HEK293 (cell line): Measurements from ENCODE around the gene RAD23B.
"Not testable (repeated sequence)": the region's sequence is repeated elsewhere in the genome, so short reads cannot be mapped to it uniquely, and the experiment has no call there.

ENCODE experiments used
- CTCF ChIA-PET: fragments of 350-600 bp; formaldehyde crosslinking; extraction: SDS; loops from one replicate; lab custom pipeline; 2021; ENCODE audit warnings: antibody characterized with exemption; lab: Yijun Ruan, JAX
- POLR2A ChIA-PET: fragments of 300-600 bp; formaldehyde crosslinking; extraction: SDS; loops from one replicate; lab custom pipeline; 2020; ENCODE audit warnings: antibody characterized with exemption, inconsistent platforms; lab: Yijun Ruan, JAX
- H3K27ac ChIP-seq: fragments of 200-500 bp; sonication (Bioruptor generic); 2 replicates; pipeline ENCODE4 v1.5.1; 2014; ENCODE audit warnings: low read depth, low read length, control low read depth, inconsistent platforms; ENCODE audit errors: extremely low read depth
- H3K36me3 ChIP-seq, 2 experiments: fragments of 200-500 bp in 1 of 2; sonication (Bioruptor generic) in 1 of 2; 1 replicate in 1 of 2; 2 replicates in 1 of 2; pipeline ENCODE4 v1.5.1; 2014 to 2017; ENCODE audit warnings: inconsistent platforms in 2 of 2, low read length in 2 of 2; ENCODE audit not compliant: control insufficient read depth in 2 of 2, insufficient read depth in 1 of 2
- H3K4me1 ChIP-seq: fragments of 200-500 bp; sonication (Bioruptor generic); 2 replicates; pipeline ENCODE4 v1.5.1; 2014; ENCODE audit warnings: mild to moderate bottlenecking, low read length, inconsistent platforms; ENCODE audit not compliant: control insufficient read depth, insufficient read depth
- H3K4me3 ChIP-seq: 2 replicates; pipeline ENCODE4 v1.5.1; 2011; ENCODE audit warnings: low read depth, mild to moderate bottlenecking, control low read depth, low read length, moderate library complexity
- H3K9me3 ChIP-seq: fragments of 200-500 bp; sonication (Bioruptor generic); 2 replicates; pipeline ENCODE4 v1.5.1; 2014; ENCODE audit warnings: low read depth, low read length, inconsistent platforms; ENCODE audit not compliant: control insufficient read depth, insufficient read depth
- ATF2 ChIP-seq: fragments of 450-650 bp; formaldehyde crosslinking; IDR thresholded peaks from 2 replicates; pipeline ENCODE4 v1.5.1; 2016; ENCODE audit warnings: missing biosample characterization, missing genetic modification characterization, low read depth
- GLIS1 ChIP-seq: fragments of 450-650 bp; formaldehyde crosslinking; IDR thresholded peaks from 2 replicates; pipeline ENCODE4 v1.5.1; 2016; ENCODE audit warnings: missing biosample characterization, missing genetic modification characterization
- PRDM1 ChIP-seq: fragments of 450-650 bp; formaldehyde crosslinking; IDR thresholded peaks from 2 replicates; pipeline ENCODE4; 2016; ENCODE audit warnings: missing biosample characterization, missing genetic modification characterization
- ZIC2 ChIP-seq: fragments of 450-650 bp; formaldehyde crosslinking; IDR thresholded peaks from 2 replicates; pipeline ENCODE4 v1.5.1; 2016; ENCODE audit warnings: missing biosample characterization, missing genetic modification characterization
- ZNF19 ChIP-seq: fragments of 450-650 bp; formaldehyde crosslinking; IDR thresholded peaks from 2 replicates; pipeline ENCODE4; 2016; ENCODE audit warnings: missing biosample characterization, missing genetic modification characterization, low read depth
- ZNF341 ChIP-seq: fragments of 450-650 bp; formaldehyde crosslinking; IDR thresholded peaks from 2 replicates; pipeline ENCODE4; 2016; ENCODE audit warnings: low read depth, missing biosample characterization, missing genetic modification characterization
- ZNF571 ChIP-seq: fragments of 450-650 bp; formaldehyde crosslinking; IDR thresholded peaks from 2 replicates; pipeline ENCODE4 v1.5.0; 2017; ENCODE audit warnings: missing biosample characterization, missing genetic modification characterization
- ZNF585B ChIP-seq: fragments of 450-650 bp; formaldehyde crosslinking; IDR thresholded peaks from 2 replicates; pipeline ENCODE4 v1.5.1; 2016; ENCODE audit warnings: missing biosample characterization, missing genetic modification characterization
- ZNF596 ChIP-seq: fragments of 450-650 bp; IDR thresholded peaks from 2 replicates; pipeline ENCODE4 v1.5.0; 2018; ENCODE audit warnings: missing biosample characterization, mild to moderate bottlenecking, missing genetic modification characterization, moderate library complexity
- ZNF654 ChIP-seq: fragments of 450-650 bp; formaldehyde crosslinking; IDR thresholded peaks from 2 replicates; pipeline ENCODE4 v1.5.1; 2016; ENCODE audit warnings: low read depth, missing biosample characterization, missing genetic modification characterization
- TF ChIP-seq, protein P1 (sequence below): fragments of 450-650 bp; formaldehyde crosslinking; IDR thresholded peaks from 2 replicates; pipeline ENCODE4 v1.5.1; 2017; ENCODE audit warnings: missing biosample characterization, missing genetic modification characterization
- TF ChIP-seq, protein P2 (sequence below): fragments of 450-650 bp; formaldehyde crosslinking; IDR thresholded peaks from 2 replicates; pipeline ENCODE4 v1.5.1; 2016; ENCODE audit warnings: missing biosample characterization, missing genetic modification characterization

Gene RAD23B

GRCh38 chr9:107294756-107295155, 11.7 kb downstream of the RAD23B start:
- Histone ChIP-seq H3K4me1 (peaks cover 21% of the 10 kb centered on the region), H3K27ac (no peak overlapping the region), H3K4me3 (no peak overlapping the region), H3K36me3 (peaks cover 0 to 3% of the 10 kb centered on the region in 2 experiments; a peak in 1 of 3 replicates), H3K9me3 (no peaks in the 10 kb centered on the region)
- POLR2A ChIA-PET = no interaction called here
- CTCF ChIA-PET = interaction anchor here (0.6 kb wide), 1 partner anchor 9 kb away, joined by 3 read pairs; no protein-coding TSS in a partner anchor
- peak; percentile 37; the same call in 1 of the 2 replicates for TF ChIP-seq ZNF341 (tag by site-specific recombination)
- no peak for TF ChIP-seq ZNF19 (tag by site-specific recombination)
- TF ChIP-seq ZNF654 (tag by site-specific recombination) = no peak

DNA sequence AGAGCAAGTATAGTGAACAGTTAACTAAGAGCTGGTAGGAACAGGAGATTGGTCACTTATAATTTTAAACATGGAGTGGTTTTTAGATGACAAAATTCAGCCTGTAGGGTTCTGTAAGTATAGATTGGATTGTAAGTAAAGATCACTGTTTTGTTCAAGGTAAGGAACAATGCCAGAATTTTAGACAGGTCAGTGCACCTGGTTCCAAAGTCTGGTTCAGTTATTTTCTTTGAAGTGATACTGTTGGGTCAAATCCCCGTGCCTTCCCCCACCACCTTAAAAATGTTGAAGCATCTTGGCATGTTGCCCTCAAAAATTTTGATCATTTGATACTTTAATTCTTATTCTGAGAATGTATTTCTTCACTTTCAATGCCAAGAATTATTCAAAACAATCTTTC, 12.9 kb downstream of the RAD23B start:
- POLR2A ChIA-PET = interaction anchor here (0.7 to 1.4 kb wide), 3 partner anchors 10 to 317 kb away, joined by 3 to 6 read pairs (median 3); partner anchors contain the start of gene RAD23B
- TF ChIP-seq ZNF571 (no peak), ATF2 (no peak), ZIC2 (tag by site-specific recombination) (no peak), PRDM1 (tag by site-specific recombination) (no peak), GLIS1 (tag by site-specific recombination) (no peak)
- no peak overlapping the region for H3K27ac ChIP-seq
- H3K4me3 ChIP-seq = no peak overlapping the region
- H3K4me1 ChIP-seq = peaks cover 16% of the 10 kb centered on the region
- CTCF ChIA-PET = no interaction called here
- no peaks in the 10 kb centered on the region for H3K9me3 ChIP-seq
- H3K36me3 ChIP-seq = peaks cover 4 to 10% of the 10 kb centered on the region in 2 experiments; a peak in 2 of 3 replicates

DNA sequence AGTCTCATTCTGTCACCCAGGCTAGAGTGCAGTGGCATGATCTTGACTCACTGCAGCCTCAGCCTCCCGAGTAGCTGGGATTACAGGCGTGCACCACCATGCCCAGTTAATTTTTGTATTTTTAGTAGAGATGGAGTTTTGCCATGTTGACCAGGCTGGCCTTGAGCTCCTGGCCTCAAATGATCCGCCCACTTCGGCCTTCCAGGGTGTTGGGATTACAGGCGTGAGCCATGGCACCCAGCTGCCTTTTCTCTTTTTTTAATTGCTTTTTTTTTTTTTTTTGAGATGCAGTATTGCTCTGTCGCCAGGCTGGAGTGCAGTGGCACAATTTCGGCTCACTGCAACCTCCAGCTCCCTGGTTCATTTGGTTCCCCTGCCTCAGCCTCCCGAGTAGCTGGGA, 13.5 kb downstream of the RAD23B start:
- H3K4me3 ChIP-seq, H3K27ac ChIP-seq, H3K9me3 ChIP-seq: not testable (repeated sequence)
- Histone ChIP-seq H3K36me3 (peaks cover 7 to 15% of the 10 kb centered on the region in 2 experiments), H3K4me1 (peaks cover 16% of the 10 kb centered on the region)
- ChIA-PET CTCF (interaction anchor here (0.6 kb wide), 1 partner anchor 19 kb away, joined by 6 read pairs; no protein-coding TSS in a partner anchor), POLR2A (interaction anchor here (0.7 to 1.4 kb wide), 3 partner anchors 11 to 318 kb away, joined by 3 to 6 read pairs (median 3); partner anchors contain the start of gene RAD23B)
- 0 out of 2 replicates have a peak, but pooled peaks have one; percentile 21 for TF ChIP-seq ZNF585B (tag by site-specific recombination)

DNA sequence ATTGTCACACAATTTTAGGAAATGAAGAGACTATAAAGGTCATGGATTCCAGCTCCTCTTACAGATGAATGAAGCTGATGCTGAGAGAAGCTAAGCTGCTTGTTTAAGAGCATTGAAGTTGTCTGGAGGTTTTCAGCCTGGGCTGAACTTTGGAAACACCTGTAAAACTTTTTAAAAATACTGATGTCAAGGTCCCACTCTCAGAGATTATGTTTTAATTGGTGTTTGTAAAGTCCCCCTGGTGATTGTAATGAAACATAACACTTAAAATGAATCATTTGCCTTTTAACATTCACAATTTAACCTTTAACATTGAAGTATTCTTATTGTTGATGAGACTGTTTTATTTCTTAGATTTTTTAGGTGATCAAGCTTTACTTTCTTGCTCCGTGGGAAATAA, 16.4 kb downstream of the RAD23B start:
- Histone ChIP-seq H3K27ac (no peak overlapping the region), H3K36me3 (peaks cover 8 to 35% of the 10 kb centered on the region in 2 experiments), H3K9me3 (no peaks in the 10 kb centered on the region), H3K4me3 (no peak overlapping the region), H3K4me1 (peaks cover 15% of the 10 kb centered on the region)
- POLR2A ChIA-PET = no interaction called here
- TF ChIP-seq, protein P1, sequence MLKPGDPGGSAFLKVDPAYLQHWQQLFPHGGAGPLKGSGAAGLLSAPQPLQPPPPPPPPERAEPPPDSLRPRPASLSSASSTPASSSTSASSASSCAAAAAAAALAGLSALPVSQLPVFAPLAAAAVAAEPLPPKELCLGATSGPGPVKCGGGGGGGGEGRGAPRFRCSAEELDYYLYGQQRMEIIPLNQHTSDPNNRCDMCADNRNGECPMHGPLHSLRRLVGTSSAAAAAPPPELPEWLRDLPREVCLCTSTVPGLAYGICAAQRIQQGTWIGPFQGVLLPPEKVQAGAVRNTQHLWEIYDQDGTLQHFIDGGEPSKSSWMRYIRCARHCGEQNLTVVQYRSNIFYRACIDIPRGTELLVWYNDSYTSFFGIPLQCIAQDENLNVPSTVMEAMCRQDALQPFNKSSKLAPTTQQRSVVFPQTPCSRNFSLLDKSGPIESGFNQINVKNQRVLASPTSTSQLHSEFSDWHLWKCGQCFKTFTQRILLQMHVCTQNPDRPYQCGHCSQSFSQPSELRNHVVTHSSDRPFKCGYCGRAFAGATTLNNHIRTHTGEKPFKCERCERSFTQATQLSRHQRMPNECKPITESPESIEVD (tag by site-specific recombination) = peak; percentile 59
- TF ChIP-seq, protein P2, sequence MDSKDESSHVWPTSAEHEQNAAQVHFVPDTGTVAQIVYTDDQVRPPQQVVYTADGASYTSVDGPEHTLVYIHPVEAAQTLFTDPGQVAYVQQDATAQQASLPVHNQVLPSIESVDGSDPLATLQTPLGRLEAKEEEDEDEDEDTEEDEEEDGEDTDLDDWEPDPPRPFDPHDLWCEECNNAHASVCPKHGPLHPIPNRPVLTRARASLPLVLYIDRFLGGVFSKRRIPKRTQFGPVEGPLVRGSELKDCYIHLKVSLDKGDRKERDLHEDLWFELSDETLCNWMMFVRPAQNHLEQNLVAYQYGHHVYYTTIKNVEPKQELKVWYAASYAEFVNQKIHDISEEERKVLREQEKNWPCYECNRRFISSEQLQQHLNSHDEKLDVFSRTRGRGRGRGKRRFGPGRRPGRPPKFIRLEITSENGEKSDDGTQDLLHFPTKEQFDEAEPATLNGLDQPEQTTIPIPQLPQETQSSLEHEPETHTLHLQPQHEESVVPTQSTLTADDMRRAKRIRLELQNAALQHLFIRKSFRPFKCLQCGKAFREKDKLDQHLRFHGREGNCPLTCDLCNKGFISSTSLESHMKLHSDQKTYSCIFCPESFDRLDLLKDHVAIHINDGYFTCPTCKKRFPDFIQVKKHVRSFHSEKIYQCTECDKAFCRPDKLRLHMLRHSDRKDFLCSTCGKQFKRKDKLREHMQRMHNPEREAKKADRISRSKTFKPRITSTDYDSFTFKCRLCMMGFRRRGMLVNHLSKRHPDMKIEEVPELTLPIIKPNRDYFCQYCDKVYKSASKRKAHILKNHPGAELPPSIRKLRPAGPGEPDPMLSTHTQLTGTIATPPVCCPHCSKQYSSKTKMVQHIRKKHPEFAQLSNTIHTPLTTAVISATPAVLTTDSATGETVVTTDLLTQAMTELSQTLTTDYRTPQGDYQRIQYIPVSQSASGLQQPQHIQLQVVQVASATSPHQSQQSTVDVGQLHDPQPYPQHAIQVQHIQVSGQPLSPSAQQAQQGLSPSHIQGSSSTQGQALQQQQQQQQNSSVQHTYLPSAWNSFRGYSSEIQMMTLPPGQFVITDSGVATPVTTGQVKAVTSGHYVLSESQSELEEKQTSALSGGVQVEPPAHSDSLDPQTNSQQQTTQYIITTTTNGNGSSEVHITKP = no peak
- no peak for TF ChIP-seq ZNF596 (tag by site-specific recombination)
- CTCF ChIA-PET = interaction anchor here (1.0 kb wide), 3 partner anchors 13 to 76 kb away, joined by 3 to 5 read pairs (median 3); no protein-coding TSS in a partner anchor
